Endothelial cell (in vitro differentiated cells): ENCODE measurements around the gene PRKAR2B. TPM values are rescaled to one million over a fixed set of nuclear protein-coding genes. Genes with fewer than 3 reads are reported as not detected.

ENCODE experiments used
- DNase-seq: peaks from one replicate; pipeline ENCODE4 v3.0.0; 2021; ENCODE audit warnings: low spot score
- H3K27ac Mint-ChIP-seq: one replicate; pipeline ENCODE4 v1.8.0; 2021; ENCODE audit warnings: mixed read lengths, inconsistent platforms; ENCODE audit not compliant: unreplicated experiment
- H3K27me3 Mint-ChIP-seq: one replicate; pipeline ENCODE4 v1.8.0; 2021; ENCODE audit warnings: mild to moderate bottlenecking, moderate library complexity, mixed read lengths, inconsistent platforms; ENCODE audit not compliant: unreplicated experiment
- H3K36me3 Mint-ChIP-seq: one replicate; pipeline ENCODE4 v1.8.0; 2021; ENCODE audit warnings: mild to moderate bottlenecking, low read depth, mixed read lengths, inconsistent platforms; ENCODE audit not compliant: unreplicated experiment
- H3K4me1 Mint-ChIP-seq: one replicate; pipeline ENCODE4 v1.8.0; 2021; ENCODE audit warnings: mild to moderate bottlenecking, mixed read lengths, inconsistent platforms; ENCODE audit not compliant: unreplicated experiment
- H3K4me3 Mint-ChIP-seq: one replicate; pipeline ENCODE4 v1.8.0; 2021; ENCODE audit warnings: mild to moderate bottlenecking, mixed read lengths, inconsistent platforms; ENCODE audit not compliant: unreplicated experiment
- H3K9me3 Mint-ChIP-seq: one replicate; pipeline ENCODE4 v1.8.0; 2021; ENCODE audit warnings: mixed read lengths, inconsistent platforms; ENCODE audit not compliant: unreplicated experiment
- total RNA-seq: library from RNA; stranded (reverse); fragmentation: NEBNext Ultra II Directional; extraction: Animal tissue kit (Norgen Biotek cat#: 25700); gene quantifications from one replicate; pipeline ENCODE4 v1.2.1, GENCODE V29; 2021; ENCODE audit not compliant: unreplicated experiment
- TF ChIP-seq, protein P1 (sequence below): fragments of 200-600 bp; sonication (generic); IDR thresholded peaks from one replicate; pipeline ENCODE4 v1.5.0; 2021; ENCODE audit warnings: antibody characterized with exemption; ENCODE audit not compliant: unreplicated experiment

PRKAR2B gene
- total RNA-seq, 1 donor from 2014 or later: 28.4 TPM

DNA sequence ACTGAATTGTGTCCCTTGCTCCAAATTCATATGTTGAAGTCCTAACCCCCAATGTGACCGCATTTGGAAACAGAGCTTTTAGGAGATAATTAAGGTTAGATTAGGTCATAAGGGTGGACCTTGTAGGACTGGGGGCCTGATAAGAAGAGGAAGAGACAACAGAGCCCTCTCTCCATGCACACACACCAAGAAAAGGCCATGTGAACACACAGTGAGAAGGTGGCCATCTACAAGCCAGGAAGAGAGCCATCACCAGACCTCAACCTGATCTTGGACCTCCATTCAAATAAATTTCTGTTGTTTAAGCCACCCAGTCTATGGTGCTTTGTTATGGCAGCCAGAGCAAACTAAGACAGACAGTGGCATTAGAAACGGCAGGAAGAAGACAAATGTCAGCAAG, 12.5 kb upstream of the PRKAR2B start:
- Mint-ChIP-seq H3K27ac (no peak overlapping the region), H3K4me1 (no peaks in the 10 kb centered on the region), H3K4me3 (no peak overlapping the region), H3K27me3 (peaks cover 4% of the 10 kb centered on the region), H3K9me3 (no peaks in the 10 kb centered on the region), H3K36me3 (no peaks in the 10 kb centered on the region)
- no peak for DNase-seq
- TF ChIP-seq, protein P1, sequence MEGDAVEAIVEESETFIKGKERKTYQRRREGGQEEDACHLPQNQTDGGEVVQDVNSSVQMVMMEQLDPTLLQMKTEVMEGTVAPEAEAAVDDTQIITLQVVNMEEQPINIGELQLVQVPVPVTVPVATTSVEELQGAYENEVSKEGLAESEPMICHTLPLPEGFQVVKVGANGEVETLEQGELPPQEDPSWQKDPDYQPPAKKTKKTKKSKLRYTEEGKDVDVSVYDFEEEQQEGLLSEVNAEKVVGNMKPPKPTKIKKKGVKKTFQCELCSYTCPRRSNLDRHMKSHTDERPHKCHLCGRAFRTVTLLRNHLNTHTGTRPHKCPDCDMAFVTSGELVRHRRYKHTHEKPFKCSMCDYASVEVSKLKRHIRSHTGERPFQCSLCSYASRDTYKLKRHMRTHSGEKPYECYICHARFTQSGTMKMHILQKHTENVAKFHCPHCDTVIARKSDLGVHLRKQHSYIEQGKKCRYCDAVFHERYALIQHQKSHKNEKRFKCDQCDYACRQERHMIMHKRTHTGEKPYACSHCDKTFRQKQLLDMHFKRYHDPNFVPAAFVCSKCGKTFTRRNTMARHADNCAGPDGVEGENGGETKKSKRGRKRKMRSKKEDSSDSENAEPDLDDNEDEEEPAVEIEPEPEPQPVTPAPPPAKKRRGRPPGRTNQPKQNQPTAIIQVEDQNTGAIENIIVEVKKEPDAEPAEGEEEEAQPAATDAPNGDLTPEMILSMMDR: no peak

DNA sequence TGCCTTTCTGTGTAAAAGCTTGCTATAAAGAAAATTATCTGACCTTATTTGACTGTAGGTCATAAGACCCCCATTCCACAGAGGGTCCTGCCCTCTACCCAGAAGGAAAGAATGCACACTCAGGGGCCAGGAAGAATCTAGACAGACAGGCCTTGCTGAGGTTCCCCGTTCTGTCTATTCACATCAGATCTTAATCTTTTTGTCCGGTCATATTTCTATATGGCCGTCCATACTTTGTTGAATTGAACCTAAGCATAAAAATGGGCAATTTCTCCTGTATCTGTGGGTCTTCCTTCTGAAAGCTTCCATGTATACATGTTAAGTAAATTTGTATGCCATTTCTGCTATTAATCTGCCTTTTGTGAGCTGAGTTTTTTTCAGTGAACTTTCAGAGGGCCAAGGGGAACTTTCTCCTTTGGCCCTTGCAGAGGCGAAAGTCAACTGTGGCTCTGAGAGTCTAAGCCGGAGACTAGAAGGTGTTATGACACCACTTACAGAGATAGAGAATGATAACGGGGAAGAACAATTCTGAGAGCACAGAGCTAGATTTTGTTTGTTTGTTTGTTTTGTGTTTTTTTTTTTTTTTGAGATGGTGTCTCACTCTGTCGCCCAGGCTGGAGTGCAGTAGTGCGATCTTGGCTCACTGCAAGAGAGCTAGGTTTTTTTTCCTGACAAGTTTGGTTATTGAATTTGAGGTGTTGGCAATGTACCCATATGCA, 11.6 kb upstream of the PRKAR2B start:
- Mint-ChIP-seq H3K27ac (no peak overlapping the region), H3K36me3 (no peaks in the 10 kb centered on the region), H3K4me1 (no peaks in the 10 kb centered on the region), H3K4me3 (no peak overlapping the region), H3K9me3 (no peaks in the 10 kb centered on the region), H3K27me3 (peaks cover 4% of the 10 kb centered on the region)
- TF ChIP-seq, protein P1: no peak
- DNase-seq: no peak

DNA sequence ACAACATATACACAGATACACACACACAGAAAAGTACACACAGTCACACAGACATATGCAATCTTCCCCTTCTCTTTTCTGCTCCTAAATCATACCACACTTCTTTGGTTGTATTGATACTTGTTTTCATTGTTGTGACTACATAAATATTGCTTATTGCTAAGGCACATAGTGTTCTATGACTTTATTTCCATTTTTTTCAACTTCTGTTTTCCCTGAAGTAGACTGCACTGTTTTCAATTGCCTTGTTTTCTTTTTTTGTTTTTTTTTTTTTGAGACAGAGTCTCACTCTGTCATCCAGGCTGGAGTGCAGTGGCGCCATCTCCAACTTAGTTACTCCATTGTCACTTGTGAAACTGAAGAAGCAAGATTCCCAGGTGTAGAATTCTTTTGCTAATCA, 10.0 kb upstream of the PRKAR2B start:
- TF ChIP-seq, protein P1: no peak
- DNase-seq: no peak
- H3K36me3 Mint-ChIP-seq: no peaks in the 10 kb centered on the region
- H3K4me3 Mint-ChIP-seq: no peak overlapping the region
- peaks cover 4% of the 10 kb centered on the region for H3K27me3 Mint-ChIP-seq
- no peaks in the 10 kb centered on the region for H3K4me1 Mint-ChIP-seq
- no peaks in the 10 kb centered on the region for H3K9me3 Mint-ChIP-seq
- no peak overlapping the region for H3K27ac Mint-ChIP-seq

DNA sequence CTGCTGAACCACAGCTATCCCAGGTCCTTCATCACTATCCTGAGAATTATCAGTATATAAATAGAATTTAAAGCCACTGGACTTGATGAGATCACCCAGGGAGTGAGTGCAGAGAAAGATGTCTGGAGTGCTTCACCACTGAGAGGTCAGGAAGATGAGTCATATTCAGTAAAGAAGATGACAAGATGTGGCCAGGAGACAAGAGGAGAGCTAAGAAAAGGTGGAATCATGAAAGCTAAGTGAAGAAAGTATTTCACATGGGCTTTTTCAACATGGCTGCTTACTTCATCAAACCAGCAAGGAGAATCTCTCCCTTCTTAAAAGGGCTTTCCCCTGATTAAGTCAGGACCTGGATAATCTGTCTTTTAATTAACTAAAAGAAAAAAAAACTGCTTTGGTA, 9.1 kb upstream of the PRKAR2B start:
- Mint-ChIP-seq H3K27ac (no peak overlapping the region), H3K4me3 (no peak overlapping the region), H3K4me1 (no peaks in the 10 kb centered on the region), H3K9me3 (no peaks in the 10 kb centered on the region), H3K27me3 (peaks cover 4% of the 10 kb centered on the region), H3K36me3 (no peaks in the 10 kb centered on the region)
- DNase-seq: no peak
- TF ChIP-seq, protein P1: no peak

DNA sequence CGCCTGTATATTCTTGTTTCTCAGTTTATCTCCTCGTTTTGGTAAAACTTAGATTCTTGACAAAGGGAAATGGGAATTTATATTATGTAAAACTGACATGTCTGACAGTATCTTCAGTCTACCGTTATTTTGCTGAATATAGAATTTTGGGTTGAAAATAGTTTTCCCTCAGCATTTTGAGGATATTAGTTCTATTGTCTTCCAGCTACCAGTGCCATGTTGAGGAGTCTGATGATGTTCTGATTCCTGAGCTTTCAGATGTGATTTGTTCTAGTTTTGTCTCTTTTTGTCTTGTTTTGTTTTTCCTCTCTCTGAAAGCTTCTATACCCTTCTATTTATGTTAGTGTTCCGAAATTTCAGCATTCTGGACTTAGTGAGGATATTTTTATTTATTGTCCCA, 8.0 kb upstream of the PRKAR2B start:
- Mint-ChIP-seq H3K36me3 (peaks cover 1% of the 10 kb centered on the region), H3K27ac (no peak overlapping the region), H3K4me3 (no peak overlapping the region), H3K27me3 (peaks cover 4% of the 10 kb centered on the region), H3K9me3 (no peaks in the 10 kb centered on the region), H3K4me1 (peaks cover under 1% of the 10 kb centered on the region)
- DNase-seq: no peak
- TF ChIP-seq, protein P1: no peak
